SK-N-SH (cell line): ENCODE measurements around the gene SMAD2. TPM values are rescaled to one million over a fixed set of nuclear protein-coding genes. Genes with fewer than 3 reads are reported as not detected.
"Not testable (repeated sequence)": the region's sequence is repeated elsewhere in the genome, so short reads cannot be mapped to it uniquely, and the experiment has no call there.

Experiments used
- CTCF ChIA-PET: fragments of 300-600, 350-600 bp; formaldehyde crosslinking; extraction: SDS; loops from one replicate; lab custom pipeline; 2021; lab: Yijun Ruan, JAX
- POLR2A ChIA-PET: fragments of 350-600 bp; sonication (Branson Sonifier 250); formaldehyde crosslinking; extraction: SDS; loops from one replicate; lab custom pipeline; 2020; ENCODE audit warnings: antibody characterized with exemption, inconsistent platforms; lab: Yijun Ruan, JAX
- DNase-seq: peaks from one replicate; pipeline ENCODE4 v3.0.0; 2012
- H2AFZ ChIP-seq: fragments of 200-600 bp; sonication (generic); 2 replicates; pipeline ENCODE4 v1.8.1; 2016; ENCODE audit warnings: antibody characterized with exemption, mild to moderate bottlenecking, low read depth
- H3F3A ChIP-seq: fragments of 200-600 bp; sonication (generic); replicated peaks from 2 replicates; pipeline ENCODE3; 2016; ENCODE audit warnings: antibody characterized with exemption, mild to moderate bottlenecking; ENCODE audit not compliant: insufficient read depth
- H3K27ac ChIP-seq, 2 experiments: fragments of 200-500 bp in 1 of 2; fragments of 200-600 bp in 1 of 2; sonication (Bioruptor generic) in 1 of 2; sonication (generic), shearing (Covaris generic) in 1 of 2; 2 replicates each; pipeline versions ENCODE4 v1.5.1 to v1.6.1; 2014 to 2016; ENCODE audit warnings: low read depth in 2 of 2, inconsistent platforms in 1 of 2, low read length in 1 of 2, mild to moderate bottlenecking in 1 of 2, mixed read lengths in 1 of 2
- H3K27me3 ChIP-seq: fragments of 200-600 bp; sonication (generic), shearing (Covaris generic); 2 replicates; pipeline ENCODE4 v1.6.1; 2016; ENCODE audit warnings: mixed run types; ENCODE audit not compliant: insufficient read depth
- H3K36me3 ChIP-seq, 2 experiments: fragments of 200-500 bp in 1 of 2; fragments of 200-600 bp in 1 of 2; sonication (Bioruptor generic) in 1 of 2; sonication (generic) in 1 of 2; replicated peaks in 1 of 2; 2 replicates each; pipeline versions ENCODE3 to v1.5.1; 2014 to 2016; ENCODE audit warnings: low read length in 1 of 2, mild to moderate bottlenecking in 1 of 2; ENCODE audit not compliant: insufficient read depth in 2 of 2, control insufficient read depth in 1 of 2
- H3K4me1 ChIP-seq, 2 experiments: fragments of 200-500 bp in 1 of 2; fragments of 200-600 bp in 1 of 2; sonication (Bioruptor generic) in 1 of 2; sonication (generic), shearing (Covaris generic) in 1 of 2; 2 replicates each; pipeline versions ENCODE4 v1.5.1 to v1.6.1; 2014 to 2016; ENCODE audit warnings: low read depth in 1 of 2, low read length in 1 of 2, mixed run types in 1 of 2; ENCODE audit not compliant: insufficient read depth in 2 of 2, control insufficient read depth in 1 of 2
- H3K4me2 ChIP-seq: fragments of 200-600 bp; sonication (generic), shearing (Covaris generic); 2 replicates; pipeline ENCODE4 v1.6.1; 2017; ENCODE audit warnings: mixed run types
- H3K4me3 ChIP-seq, 2 experiments: fragments of 200-500 bp in 1 of 2; fragments of 200-600 bp in 1 of 2; sonication (Bioruptor generic) in 1 of 2; sonication (generic), shearing (Covaris generic) in 1 of 2; 2 replicates each; pipeline versions ENCODE4 v1.5.1 to v1.8.1; 2014 to 2016; ENCODE audit warnings: low read depth in 2 of 2, inconsistent platforms in 1 of 2, low read length in 1 of 2, mild to moderate bottlenecking in 1 of 2, mixed read lengths in 1 of 2, moderate library complexity in 1 of 2
- H3K79me2 ChIP-seq: fragments of 200-600 bp; sonication (generic); 2 replicates; pipeline ENCODE4 v1.8.1; 2017; ENCODE audit warnings: mild to moderate bottlenecking; ENCODE audit not compliant: insufficient read depth
- H3K9ac ChIP-seq: fragments of 200-600 bp; sonication (generic); 2 replicates; pipeline ENCODE4 v1.6.1; 2017; ENCODE audit warnings: mixed run types
- H3K9me2 ChIP-seq: fragments of 200-600 bp; sonication (generic); 2 replicates; pipeline ENCODE4 v1.6.1; 2017; ENCODE audit warnings: mixed run types
- H3K9me3 ChIP-seq: fragments of 200-600 bp; sonication (generic); 2 replicates; pipeline ENCODE4 v1.6.1; 2017; ENCODE audit warnings: mixed run types, mild to moderate bottlenecking, moderate library complexity
- H4K20me1 ChIP-seq: fragments of 200-600 bp; sonication (generic); 2 replicates; pipeline ENCODE4 v1.6.1; 2017; ENCODE audit warnings: mild to moderate bottlenecking, mixed run types; ENCODE audit not compliant: insufficient read depth
- CHD2 ChIP-seq: fragments of 150-350 bp; IDR thresholded peaks from 2 replicates; pipeline ENCODE4 v1.6.1; 2018; ENCODE audit warnings: low read length; ENCODE audit not compliant: partially characterized antibody
- CTCF ChIP-seq: fragments of 200-600 bp; sonication (generic); IDR thresholded peaks from 2 replicates; pipeline ENCODE4 v1.6.1; 2017; ENCODE audit warnings: antibody characterized with exemption, mild to moderate bottlenecking, moderate library complexity
- FOSL2 ChIP-seq: IDR thresholded peaks from 2 replicates; pipeline ENCODE4 v1.4.0; 2012; ENCODE audit warnings: low read depth, mild to moderate bottlenecking, moderate library complexity, borderline replicate concordance
- FOXM1 ChIP-seq: IDR thresholded peaks from 2 replicates; pipeline ENCODE4 v1.4.0; 2012; ENCODE audit warnings: low read depth, mild to moderate bottlenecking
- GABPA ChIP-seq: IDR thresholded peaks from 2 replicates; pipeline ENCODE4 v1.4.0; 2012; ENCODE audit warnings: low read depth, mild to moderate bottlenecking
- IRF3 ChIP-seq: fragments of 150-350 bp; IDR thresholded peaks from 2 replicates; pipeline ENCODE4 v1.6.1; 2016; ENCODE audit warnings: mild to moderate bottlenecking, low read depth, low read length
- JUND ChIP-seq: IDR thresholded peaks from 2 replicates; pipeline ENCODE4 v1.4.0; 2012
- MAX ChIP-seq: IDR thresholded peaks from 2 replicates; pipeline ENCODE4 v1.4.0; 2012; ENCODE audit warnings: low read depth
- MEF2A ChIP-seq: IDR thresholded peaks from 2 replicates; pipeline ENCODE4 v1.4.0; 2012; ENCODE audit warnings: low read depth, borderline replicate concordance
- NFIC ChIP-seq: IDR thresholded peaks from 2 replicates; pipeline ENCODE4 v1.4.0; 2012; ENCODE audit warnings: borderline replicate concordance
- RAD21 ChIP-seq: IDR thresholded peaks from 2 replicates; pipeline ENCODE4 v1.6.1; 2012; ENCODE audit warnings: mild to moderate bottlenecking, low read length
- RXRA ChIP-seq: IDR thresholded peaks from 2 replicates; pipeline ENCODE4 v1.4.0; 2012; ENCODE audit warnings: low read depth, mild to moderate bottlenecking, borderline replicate concordance
- SIN3A ChIP-seq: IDR thresholded peaks from 2 replicates; pipeline ENCODE4 v1.6.1; 2012; ENCODE audit warnings: low read depth, mild to moderate bottlenecking, low read length, moderate library complexity, borderline replicate concordance
- SMC3 ChIP-seq: IDR thresholded peaks from 2 replicates; pipeline ENCODE4 v1.6.1; 2012; ENCODE audit warnings: low read depth, low read length, improper control_type of control experiment
- TAF1 ChIP-seq: IDR thresholded peaks from 2 replicates; pipeline ENCODE4 v1.6.1; 2012; ENCODE audit warnings: low read depth, mild to moderate bottlenecking, low read length, moderate library complexity, borderline replicate concordance
- TEAD4 ChIP-seq: IDR thresholded peaks from 2 replicates; pipeline ENCODE4 v1.4.0; 2012; ENCODE audit warnings: mild to moderate bottlenecking, borderline replicate concordance; ENCODE audit not compliant: insufficient read depth
- USF1 ChIP-seq: IDR thresholded peaks from 2 replicates; pipeline ENCODE4 v1.4.0; 2012; ENCODE audit warnings: low read depth, borderline replicate concordance
- USF2 ChIP-seq: fragments of 150-350 bp; IDR thresholded peaks from 2 replicates; pipeline ENCODE4 v1.6.1; 2017; ENCODE audit warnings: antibody characterized with exemption, low read length, low read depth, borderline replicate concordance
- YY1 ChIP-seq: IDR thresholded peaks from 2 replicates; pipeline ENCODE4 v1.4.0; 2012; ENCODE audit warnings: low read depth, mild to moderate bottlenecking
- ZBTB33 ChIP-seq: IDR thresholded peaks from 2 replicates; pipeline ENCODE4 v1.4.0; 2012; ENCODE audit warnings: low read depth, borderline replicate concordance
- WGBS: methylation state at CpG from one replicate; pipeline ENCODE4 v1.1.6; 2017; ENCODE audit warnings: low lambda C conversion rate; 5-methylcytosine and 5-hydroxymethylcytosine counted together
- polyA plus RNA-seq, 3 experiments: library from polyadenylated mRNA; depleted of rRNA; stranded (reverse); fragments of >200 nt; gene quantifications; 2 replicates each; pipeline ENCODE4 v1.2.3, GENCODE V29; 2012

The SMAD2 gene
- polyA plus RNA-seq, 1 of the 3 experiments (the other 2 are of a cell fraction), result 36.3 TPM

GRCh38 chr18:47829831-47830230, 100.6 kb downstream of the SMAD2 start:
- H3K79me2 ChIP-seq, result no peaks in the 10 kb centered on the region
- H4K20me1 ChIP-seq, result no peaks in the 10 kb centered on the region
- DNase-seq, result no peak
- H3K9me3 ChIP-seq, result no peaks in the 10 kb centered on the region
- no peaks in the 10 kb centered on the region for H3K9me2 ChIP-seq
- CTCF ChIA-PET, result interaction anchor here (1.0 kb wide), 1 partner anchor 10 kb away, joined by 3 read pairs; no protein-coding TSS in a partner anchor
- H3K9ac ChIP-seq, result no peak overlapping the region
- POLR2A ChIA-PET, result no interaction called here
- H3K4me2 ChIP-seq, result no peak overlapping the region
- H3F3A ChIP-seq, result no peaks in the 10 kb centered on the region
- WGBS, result 95% methylated on average over 3 of the region's 3 CpGs
- no peak overlapping the region for H3K27ac ChIP-seq
- H3K4me1 ChIP-seq, result no peaks in the 10 kb centered on the region
- TF ChIP-seq RAD21, result no peak
- TF ChIP-seq YY1, result no peak
- no peak for TF ChIP-seq CTCF
- no peak for TF ChIP-seq ZBTB33
- no peak for TF ChIP-seq SIN3A
- TF ChIP-seq GABPA, result no peak
- TF ChIP-seq MAX, result no peak
- TF ChIP-seq JUND, result no peak
- TF ChIP-seq RXRA, result no peak
- no peak for TF ChIP-seq NFIC
- TF ChIP-seq MEF2A, result no peak
- no peak for TF ChIP-seq FOXM1
- TF ChIP-seq USF2, result no peak
- no peak for TF ChIP-seq USF1
- TF ChIP-seq FOSL2, result no peak
- no peak for TF ChIP-seq SMC3
- no peak for TF ChIP-seq CHD2
- no peak for TF ChIP-seq IRF3
- no peak for TF ChIP-seq TAF1
- TF ChIP-seq TEAD4, result no peak
- TF ChIP-seq, all 33 proteins: peak for 0
- H3K27me3 ChIP-seq, result no peaks in the 10 kb centered on the region
- H2AFZ ChIP-seq, result no peak overlapping the region
- H3K4me3 ChIP-seq, result no peak overlapping the region
- peaks cover 21 to 33% of the 10 kb centered on the region in 2 experiments for H3K36me3 ChIP-seq

- H3K9me3 ChIP-seq, POLR2A ChIA-PET, H4K20me1 ChIP-seq, H3K27ac ChIP-seq, H3K79me2 ChIP-seq, H3K9ac ChIP-seq, H2AFZ ChIP-seq, H3K4me1 ChIP-seq, H3K4me3 ChIP-seq, DNase-seq, CTCF ChIA-PET, H3K9me2 ChIP-seq, H3F3A ChIP-seq, H3K27me3 ChIP-seq, H3K4me2 ChIP-seq: not testable (repeated sequence)
- peaks cover 21 to 22% of the 10 kb centered on the region in 2 experiments for H3K36me3 ChIP-seq
- 98% methylated on average over 19 of the region's 34 CpGs for WGBS
Measured at GRCh38 chr18:47828031-47828430, 102.4 kb downstream of the SMAD2 start.
